Epithelial cell of esophagus (primary cell): ENCODE data around the gene ULK4.
"Not testable (repeated sequence)": the region's sequence is repeated elsewhere in the genome, so short reads cannot be mapped to it uniquely, and the experiment has no call there.

Experiments
- DNase-seq: peaks from one replicate; pipeline ENCODE4 v3.0.0; 2010; ENCODE audit warnings: low read depth
- H3K4me3 ChIP-seq: 2 replicates; pipeline ENCODE4 v1.5.1; 2011; ENCODE audit warnings: mild to moderate bottlenecking, low read length, control low read depth
- CTCF ChIP-seq: IDR thresholded peaks from 2 replicates; pipeline ENCODE4 v1.5.1; 2011; ENCODE audit warnings: low read depth, mild to moderate bottlenecking, low read length, control low read depth, inconsistent platforms; ENCODE audit not compliant: insufficient read depth; ENCODE audit errors: missing control alignments

The ULK4 gene

GRCh38 chr3:41682996-41683395 is 278.9 kb downstream of the ULK4 start:
- no peak for TF ChIP-seq CTCF
- no peak overlapping the region for H3K4me3 ChIP-seq
- peak; percentile 4 for DNase-seq

- DNase-seq, result no peak
- no peak overlapping the region for H3K4me3 ChIP-seq
- no peak for TF ChIP-seq CTCF
Observed at GRCh38 chr3:41682382-41682781, 279.5 kb downstream of the ULK4 start.

- H3K4me3 ChIP-seq, result no peak overlapping the region
- no peak for TF ChIP-seq CTCF
- DNase-seq, result peak; percentile 72
Observed at GRCh38 chr3:41681479-41681878, 280.4 kb downstream of the ULK4 start.

- DNase-seq, result no peak
- no peak for TF ChIP-seq CTCF
- no peak overlapping the region for H3K4me3 ChIP-seq
Observed at GRCh38 chr3:41679374-41679773, 282.5 kb downstream of the ULK4 start.

GRCh38 chr3:41675102-41675501 is 286.8 kb downstream of the ULK4 start:
- peak; percentile 42 for DNase-seq
- H3K4me3 ChIP-seq, result not testable (repeated sequence)

- TF ChIP-seq CTCF, result no peak
- no peak for DNase-seq
- no peak overlapping the region for H3K4me3 ChIP-seq
Observed at GRCh38 chr3:41674449-41674848, 287.5 kb downstream of the ULK4 start.

- no peak for TF ChIP-seq CTCF
- no peak for DNase-seq
- H3K4me3 ChIP-seq, result no peak overlapping the region
Observed at GRCh38 chr3:41673650-41674049, 288.3 kb downstream of the ULK4 start.

GRCh38 chr3:41668379-41668778 is 293.5 kb downstream of the ULK4 start:
- TF ChIP-seq CTCF, result no peak
- no peak overlapping the region for H3K4me3 ChIP-seq
- DNase-seq, result no peak
